Fibroblast of the aortic adventitia (primary cell): Measurements from ENCODE around the gene ARL17B. TPM values are rescaled to one million over a fixed set of nuclear protein-coding genes. Genes with fewer than 3 reads are reported as not detected.
"Not testable (repeated sequence)": the region's sequence is repeated elsewhere in the genome, so short reads cannot be mapped to it uniquely, and the experiment has no call there.

Experiments
- DNase-seq: peaks from one replicate; pipeline ENCODE4 v3.0.0-alpha.2; 2010; ENCODE audit warnings: low read depth
- H3K4me3 ChIP-seq: 2 replicates; pipeline ENCODE4 v1.5.1; 2011; ENCODE audit warnings: low read depth, mild to moderate bottlenecking, control low read depth, low read length, moderate library complexity
- total RNA-seq: library from RNA; depleted of rRNA; stranded (reverse); fragments of >200 nt; gene quantifications from 2 replicates; pipeline ENCODE4 v1.2.3, GENCODE V29; 2012; ENCODE audit warnings: low replicate concordance

Gene ARL17B
- 7.4 and 11.6 TPM in 2 replicates for total RNA-seq

DNA sequence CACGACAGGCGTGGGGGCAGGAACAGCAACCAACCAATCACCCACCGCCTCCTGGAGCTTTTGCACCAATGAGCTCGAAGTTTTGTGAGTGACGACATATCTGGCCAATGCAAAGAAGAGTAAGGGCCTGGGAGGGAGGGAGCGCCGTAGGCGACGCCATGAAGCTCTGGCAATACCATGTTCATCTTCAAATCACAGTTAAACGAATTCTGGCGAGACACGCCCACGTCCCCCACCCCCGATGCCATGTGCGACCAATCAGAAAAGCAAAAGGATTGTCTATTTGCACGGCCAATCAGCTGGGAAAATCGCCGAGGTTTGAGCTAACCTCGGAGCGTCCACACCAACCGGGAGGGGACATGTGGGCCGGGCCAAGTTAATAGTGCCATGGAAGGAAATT lies at the start of gene ARL17B:
Gene ARL17B (minus strand): TSS at position 12 of the 400 bp plus-strand sequence. CDS start 3,369 bp downstream, outside the sequence.
- H3K4me3 ChIP-seq, DNase-seq: not testable (repeated sequence)

- DNase-seq, H3K4me3 ChIP-seq: not testable (repeated sequence)
Measured at GRCh38 chr17:46409864-46410263, 48.3 kb upstream of the ARL17B start.

DNA sequence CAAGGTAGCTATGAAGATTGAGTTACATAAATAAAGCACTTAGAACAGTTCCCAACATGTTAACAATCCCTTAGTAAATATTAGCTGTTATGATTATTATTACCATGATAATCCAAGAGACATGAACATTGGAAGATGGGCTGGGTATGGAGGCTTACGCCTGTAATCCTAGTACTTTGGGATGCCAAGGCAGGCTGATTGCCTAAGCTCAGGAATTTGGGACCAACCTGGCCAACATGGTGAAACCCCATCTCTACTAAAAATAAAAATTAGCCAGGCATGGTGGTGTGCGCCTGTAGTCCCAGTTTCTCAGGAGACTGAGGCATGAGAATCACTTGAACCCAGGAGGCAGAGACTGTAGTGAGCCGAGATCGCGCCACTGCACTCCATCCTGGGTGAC lies 45.6 kb upstream of the ARL17B start:
- not testable (repeated sequence) for DNase-seq

DNA sequence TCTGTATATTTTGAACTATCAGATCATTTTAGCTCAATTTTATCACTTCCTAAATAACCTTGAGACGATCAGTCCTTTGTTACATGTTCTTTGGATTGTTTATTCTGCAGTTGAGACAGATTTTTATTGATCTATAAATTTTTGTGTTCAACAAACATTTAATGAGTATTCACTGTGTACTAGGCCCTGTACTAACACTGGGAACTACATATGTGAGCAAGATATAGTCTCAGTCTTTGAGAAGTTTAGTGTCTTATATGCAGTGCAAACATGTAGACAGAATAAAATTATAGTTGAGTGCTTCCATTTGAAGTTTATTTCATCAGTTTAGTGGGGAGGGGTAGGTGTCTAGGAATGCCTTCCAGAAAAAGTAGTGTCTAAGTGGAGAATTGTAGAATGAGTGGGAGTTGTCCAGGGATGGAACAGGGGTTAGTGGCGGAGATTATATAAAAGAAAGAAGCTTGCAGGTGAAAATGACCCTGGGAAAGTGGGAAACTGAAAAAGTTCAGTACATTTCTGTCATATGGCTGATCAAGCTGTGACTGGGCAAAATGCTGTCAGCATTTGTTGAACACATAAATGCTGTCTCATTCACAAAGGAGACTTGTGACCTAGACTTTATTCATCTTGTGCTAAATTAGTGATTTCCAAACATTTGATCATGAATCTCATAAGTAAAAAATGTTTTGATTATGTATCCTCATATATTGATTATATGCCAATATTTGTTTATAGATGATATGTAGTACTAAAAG lies 39.6 kb upstream of the ARL17B start:
- not testable (repeated sequence) for DNase-seq, H3K4me3 ChIP-seq

More for the DNA sequence above, 45.6 kb upstream of the ARL17B start:
- not testable (repeated sequence) for H3K4me3 ChIP-seq

DNA sequence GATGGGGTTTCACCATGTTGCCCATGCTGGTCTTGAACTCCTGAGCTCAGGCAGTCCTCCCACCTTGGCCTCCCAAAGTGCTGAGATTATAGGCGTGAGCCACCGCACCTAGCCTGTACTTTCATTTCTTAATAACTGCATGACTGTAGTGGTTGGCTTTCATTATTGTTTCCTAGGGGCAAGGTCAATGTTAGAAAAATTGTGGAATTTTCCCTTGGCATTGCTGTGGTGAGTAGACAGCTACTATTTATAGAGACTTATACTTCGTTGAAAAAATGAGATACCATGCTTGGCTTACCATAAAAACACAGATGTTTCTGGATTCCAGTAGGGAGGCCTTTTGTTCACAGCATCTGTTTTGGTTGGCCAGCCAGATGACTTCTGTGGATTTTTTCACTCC lies 39.0 kb upstream of the ARL17B start:
- H3K4me3 ChIP-seq, DNase-seq: not testable (repeated sequence)

DNA sequence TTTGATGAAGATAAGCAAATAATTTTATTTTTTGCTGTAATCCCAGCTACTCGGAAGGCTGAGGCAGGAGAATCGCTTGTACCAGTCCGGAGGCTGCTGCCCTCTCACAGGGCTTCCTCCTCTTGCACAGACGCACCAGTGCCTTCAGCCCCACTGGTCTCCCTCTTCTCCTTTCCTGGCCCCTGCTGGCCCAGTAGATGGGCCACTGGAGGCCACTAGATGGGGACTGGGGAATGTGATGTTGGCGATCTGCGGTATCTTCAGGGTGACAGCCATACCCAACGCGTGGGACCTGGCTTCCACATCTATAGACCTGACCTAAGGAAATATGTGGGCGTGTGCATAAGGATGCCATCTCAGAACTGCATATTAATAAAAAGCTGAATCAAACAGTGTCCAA lies 38.4 kb upstream of the ARL17B start:
- DNase-seq = not testable (repeated sequence)

DNA sequence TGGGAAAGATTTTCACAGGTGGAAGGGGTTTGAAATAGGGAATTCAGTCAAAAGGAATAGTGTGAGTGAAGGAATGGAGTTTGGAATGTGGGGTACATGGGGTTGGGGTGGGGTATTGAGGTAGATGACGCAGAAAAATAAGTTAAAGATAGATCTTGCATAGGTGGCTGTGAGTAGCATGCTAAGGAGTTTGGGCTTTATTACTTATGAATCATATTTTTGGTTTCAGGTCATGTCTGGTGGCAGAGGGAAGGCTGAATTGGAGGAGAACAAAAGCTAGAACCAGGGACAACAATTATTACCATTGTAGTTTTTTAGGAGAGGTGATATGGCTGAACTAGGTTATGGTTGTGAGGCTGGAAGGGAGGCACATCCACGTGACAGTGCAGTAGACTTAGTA lies 34.7 kb upstream of the ARL17B start:
- not testable (repeated sequence) for DNase-seq, H3K4me3 ChIP-seq

More for the DNA sequence above, 38.4 kb upstream of the ARL17B start:
- H3K4me3 ChIP-seq = not testable (repeated sequence)

DNA sequence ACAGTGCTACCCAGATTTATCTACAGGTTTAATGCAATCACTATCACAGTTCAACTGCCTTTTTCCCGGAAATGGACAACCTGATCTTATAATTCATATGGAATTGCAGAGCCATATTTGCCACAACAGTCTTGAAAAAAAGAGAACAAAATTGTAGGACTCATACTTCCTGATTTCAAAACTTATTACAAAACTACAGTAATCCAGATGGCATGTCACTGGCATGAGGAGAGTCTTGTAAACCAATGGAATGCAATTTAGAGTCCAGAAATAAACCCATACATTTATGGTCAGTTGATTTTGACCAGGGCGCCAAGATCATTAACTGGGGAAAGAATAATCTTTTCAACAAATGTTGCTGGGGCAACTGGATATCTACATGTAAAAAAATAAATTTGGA lies 32.1 kb upstream of the ARL17B start:
- DNase-seq, H3K4me3 ChIP-seq: not testable (repeated sequence)

- not testable (repeated sequence) for H3K4me3 ChIP-seq, DNase-seq
Measured at GRCh38 chr17:46385491-46385890, 23.9 kb upstream of the ARL17B start.

DNA sequence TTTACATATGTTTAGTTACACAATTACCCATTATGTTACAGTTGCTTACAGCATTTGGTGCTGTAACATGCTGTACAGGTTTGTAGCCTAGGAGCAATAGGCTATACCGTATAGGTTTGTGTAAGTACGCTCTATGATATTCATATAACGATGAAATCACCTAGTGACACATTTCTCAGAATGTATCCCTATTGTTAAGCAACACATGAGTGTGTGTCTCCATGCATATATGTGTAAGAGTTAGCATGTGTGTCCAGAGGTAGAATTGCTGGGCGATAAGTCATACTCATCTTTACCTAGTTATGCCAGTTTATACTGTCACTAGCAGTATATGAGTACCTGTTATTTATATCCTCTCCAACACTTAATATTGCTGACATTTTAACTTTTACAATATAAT lies 21.6 kb upstream of the ARL17B start:
- DNase-seq = not testable (repeated sequence)

DNA sequence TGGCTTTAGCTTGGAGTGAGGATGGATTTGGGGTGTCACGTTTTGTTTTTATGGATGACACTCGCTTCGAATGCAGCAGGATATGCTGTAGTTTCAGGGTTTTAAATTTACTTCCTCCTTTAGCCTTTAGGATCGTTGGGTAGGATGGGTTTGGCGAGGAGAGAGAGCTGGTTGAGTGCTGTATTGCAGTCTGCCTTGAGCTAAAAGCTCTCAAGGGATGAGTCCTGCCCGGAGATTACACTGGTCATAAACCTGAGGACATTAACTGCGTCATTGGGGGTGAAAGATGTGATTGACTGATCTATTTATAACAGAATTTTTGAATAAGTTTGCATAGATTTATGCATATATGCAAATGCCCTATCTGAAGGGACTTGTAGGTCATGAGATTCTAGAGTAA lies 11.9 kb upstream of the ARL17B start:
- DNase-seq, H3K4me3 ChIP-seq: not testable (repeated sequence)

More for the DNA sequence above, 21.6 kb upstream of the ARL17B start:
- H3K4me3 ChIP-seq = not testable (repeated sequence)

GRCh38 chr17:46372236-46373229 lies 11.0 kb upstream of the ARL17B start:
- DNase-seq = not testable (repeated sequence)

GRCh38 chr17:46367520-46367919 lies 6.0 kb upstream of the ARL17B start:
- not testable (repeated sequence) for DNase-seq, H3K4me3 ChIP-seq

More at GRCh38 chr17:46372236-46373229, 11.0 kb upstream of the ARL17B start:
- H3K4me3 ChIP-seq = not testable (repeated sequence)

DNA sequence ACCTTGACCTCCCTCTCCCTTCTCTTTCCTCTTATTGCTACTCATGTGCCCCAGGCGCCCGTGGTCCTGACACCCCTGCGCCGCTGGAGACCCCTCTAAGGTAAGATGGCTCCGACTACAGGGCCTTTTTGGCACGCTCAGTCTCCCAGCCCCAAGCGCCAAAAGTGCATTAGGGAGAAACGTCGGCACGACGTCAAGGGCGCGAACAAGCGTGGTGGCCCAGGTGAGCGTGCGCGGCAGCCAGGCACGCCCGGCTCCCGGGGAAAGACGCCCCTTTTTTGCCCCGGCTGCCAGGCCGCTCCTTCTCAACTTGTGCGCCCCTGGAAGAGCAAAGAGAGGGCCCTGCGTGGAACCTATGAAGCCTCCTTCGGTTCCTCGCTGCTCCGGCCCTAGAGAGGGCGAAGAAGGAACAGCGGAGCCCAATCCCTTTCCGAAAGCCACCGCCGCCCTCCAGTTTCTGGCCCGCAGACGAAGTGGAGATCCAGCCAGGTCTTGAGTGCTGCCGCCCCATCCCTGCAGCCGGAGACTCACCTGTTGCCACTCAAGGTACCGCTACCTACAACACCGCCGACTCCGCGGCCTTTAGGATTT lies 326 bp downstream of the ARL17B start:
- not testable (repeated sequence) for DNase-seq, H3K4me3 ChIP-seq

- H3K4me3 ChIP-seq, DNase-seq: not testable (repeated sequence)
Measured at GRCh38 chr17:46353856-46354255, 7.7 kb downstream of the ARL17B start.

GRCh38 chr17:46349060-46349459 lies 12.5 kb downstream of the ARL17B start:
- H3K4me3 ChIP-seq, DNase-seq: not testable (repeated sequence)

- not testable (repeated sequence) for DNase-seq, H3K4me3 ChIP-seq
Measured at GRCh38 chr17:46348345-46348744, 13.2 kb downstream of the ARL17B start.

DNA sequence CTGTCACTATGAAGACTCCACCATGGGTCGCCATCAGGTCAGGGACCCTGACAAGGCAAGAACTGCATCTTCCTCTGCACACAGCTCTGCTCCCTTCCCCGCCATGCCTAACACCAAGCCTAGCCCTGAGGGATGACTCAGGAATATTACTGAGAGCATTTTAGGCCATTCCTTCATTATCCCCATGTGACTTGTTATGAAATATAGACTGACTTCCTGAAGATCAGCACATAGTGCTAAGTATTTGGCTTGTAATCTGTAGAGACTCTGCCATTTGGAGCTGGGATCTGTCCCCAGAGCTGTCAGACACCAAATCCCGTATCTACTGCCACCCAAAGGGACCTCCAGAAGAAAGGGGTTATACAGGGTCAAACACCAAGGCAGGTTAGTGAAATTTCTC lies 19.4 kb downstream of the ARL17B start:
- H3K4me3 ChIP-seq, DNase-seq: not testable (repeated sequence)

- not testable (repeated sequence) for H3K4me3 ChIP-seq, DNase-seq
Measured at GRCh38 chr17:46341220-46341619, 20.3 kb downstream of the ARL17B start.
